ENCODE data around the gene SEMA3F.

SEMA3F gene

GRCh38 chr3:50185230-50185629 is 30.1 kb downstream of the SEMA3F start:
- TF ChIP-seq, protein P1, sequence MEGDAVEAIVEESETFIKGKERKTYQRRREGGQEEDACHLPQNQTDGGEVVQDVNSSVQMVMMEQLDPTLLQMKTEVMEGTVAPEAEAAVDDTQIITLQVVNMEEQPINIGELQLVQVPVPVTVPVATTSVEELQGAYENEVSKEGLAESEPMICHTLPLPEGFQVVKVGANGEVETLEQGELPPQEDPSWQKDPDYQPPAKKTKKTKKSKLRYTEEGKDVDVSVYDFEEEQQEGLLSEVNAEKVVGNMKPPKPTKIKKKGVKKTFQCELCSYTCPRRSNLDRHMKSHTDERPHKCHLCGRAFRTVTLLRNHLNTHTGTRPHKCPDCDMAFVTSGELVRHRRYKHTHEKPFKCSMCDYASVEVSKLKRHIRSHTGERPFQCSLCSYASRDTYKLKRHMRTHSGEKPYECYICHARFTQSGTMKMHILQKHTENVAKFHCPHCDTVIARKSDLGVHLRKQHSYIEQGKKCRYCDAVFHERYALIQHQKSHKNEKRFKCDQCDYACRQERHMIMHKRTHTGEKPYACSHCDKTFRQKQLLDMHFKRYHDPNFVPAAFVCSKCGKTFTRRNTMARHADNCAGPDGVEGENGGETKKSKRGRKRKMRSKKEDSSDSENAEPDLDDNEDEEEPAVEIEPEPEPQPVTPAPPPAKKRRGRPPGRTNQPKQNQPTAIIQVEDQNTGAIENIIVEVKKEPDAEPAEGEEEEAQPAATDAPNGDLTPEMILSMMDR (conservative IDR thresholded peaks at IDR 0.05; ENCODE audit: low read depth), result no peak
- POLR2A ChIA-PET (ENCODE audit: low non-redundant PET), result no interaction called here
- CTCF ChIA-PET, result no interaction called here
- peak overlapping the region; percentile 80 for H3K27ac ChIP-seq
- DNase-seq (ENCODE audit: low spot score), result no peak

GRCh38 chr3:50186096-50186495 is 31.0 kb downstream of the SEMA3F start:
- peak overlapping the region; percentile 80 for H3K27ac ChIP-seq
- TF ChIP-seq, protein P1 (conservative IDR thresholded peaks at IDR 0.05; ENCODE audit: low read depth), result no peak
- DNase-seq (ENCODE audit: low spot score), result no peak
- ChIA-PET POLR2A (ENCODE audit: low non-redundant PET) (no interaction called here), CTCF (no interaction called here)

- ChIA-PET CTCF (interaction anchor here (2.2 kb wide), 1 partner anchor 66 kb away, joined by 18 read pairs; no protein-coding TSS in a partner anchor), POLR2A (ENCODE audit: low non-redundant PET) (no interaction called here)
- no peak for DNase-seq (ENCODE audit: low spot score)
- TF ChIP-seq, protein P1 (conservative IDR thresholded peaks at IDR 0.05; ENCODE audit: low read depth), result no peak
- peak overlapping the region; percentile 80 for H3K27ac ChIP-seq
These were observed 32.6 kb downstream of the SEMA3F start for GRCh38 chr3:50187750-50188149.

GRCh38 chr3:50189274-50189673 is 34.1 kb downstream of the SEMA3F start:
- peak overlapping the region; percentile 80 for H3K27ac ChIP-seq
- peak; percentile 62 for DNase-seq (ENCODE audit: low spot score)
- TF ChIP-seq, protein P1 (conservative IDR thresholded peaks at IDR 0.05; ENCODE audit: low read depth), result peak; percentile 76
- ChIA-PET POLR2A (ENCODE audit: low non-redundant PET) (interaction anchor here (0.6 kb wide), 1 partner anchor 38 kb away, joined by 3 read pairs; no protein-coding TSS in a partner anchor), CTCF (interaction anchor here (0.6 to 2.2 kb wide), 5 partner anchors 32 to 77 kb away, joined by 3 to 18 read pairs (median 3); no protein-coding TSS in a partner anchor)

- H3K27ac ChIP-seq, result peak overlapping the region; percentile 80
- no peak for DNase-seq (ENCODE audit: low spot score)
- ChIA-PET POLR2A (ENCODE audit: low non-redundant PET) (interaction anchor here (0.6 kb wide), 1 partner anchor 39 kb away, joined by 3 read pairs; no protein-coding TSS in a partner anchor), CTCF (interaction anchor here (1.7 to 2.8 kb wide), 3 partner anchors 32 to 70 kb away, joined by 5 to 18 read pairs (median 14); no protein-coding TSS in a partner anchor)
- TF ChIP-seq, protein P1 (conservative IDR thresholded peaks at IDR 0.05; ENCODE audit: low read depth), result no peak
These were observed 34.9 kb downstream of the SEMA3F start for GRCh38 chr3:50189989-50190388.

- TF ChIP-seq, protein P1 (conservative IDR thresholded peaks at IDR 0.05; ENCODE audit: low read depth), result no peak
These were observed 36.0 kb downstream of the SEMA3F start, which contains the start of gene GNAT1 for GRCh38 chr3:50190936-50191660. TSS of gene GNAT1 (plus strand) at chr3:50191610. CDS start at chr3:50191726, 116 bp downstream.

More at GRCh38 chr3:50190936-50191660, 36.0 kb downstream of the SEMA3F start, which contains the start of gene GNAT1:
- no peak for DNase-seq (ENCODE audit: low spot score)
- ChIA-PET CTCF (interaction anchor here (2.3 to 2.8 kb wide), 2 partner anchors 35 to 71 kb away, joined by 12 to 14 read pairs; no protein-coding TSS in a partner anchor), POLR2A (ENCODE audit: low non-redundant PET) (interaction anchor here (0.6 kb wide), 1 partner anchor 40 kb away, joined by 3 read pairs; no protein-coding TSS in a partner anchor)
- H3K27ac ChIP-seq, result peak within 1 kb of the TSS; percentile 80
